Measurements from ENCODE around the gene GRAMD2A. TPM values are rescaled to one million over a fixed set of nuclear protein-coding genes. Genes with fewer than 3 reads are reported as not detected.

The GRAMD2A gene
- total and polyA plus RNA-seq, 5 donors from 2014 or later = not detected

DNA sequence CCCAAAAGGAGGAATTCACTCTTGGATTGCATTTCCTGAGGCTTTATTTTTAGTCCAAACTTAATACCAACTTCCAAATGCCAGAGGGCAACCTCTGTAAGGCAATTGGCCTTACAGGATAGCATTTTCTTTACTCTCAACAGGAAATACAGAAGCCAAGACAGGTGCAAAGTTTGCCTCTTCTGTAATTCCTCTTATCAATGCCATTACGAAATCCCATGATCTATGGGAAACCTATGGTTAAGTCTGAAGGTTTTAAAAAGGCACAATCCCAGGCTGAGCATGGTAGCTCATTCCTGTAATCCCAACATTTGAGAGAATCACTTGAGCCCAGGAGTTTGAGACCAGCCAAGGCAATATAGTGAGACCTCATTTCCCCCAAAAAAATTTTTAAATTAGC lies 18.5 kb upstream of the GRAMD2A start:
- peak overlapping the region; percentile 17 for H3K27ac ChIP-seq (ENCODE audit: insufficient read depth, low read length, poor library complexity, severe bottlenecking)
- peaks cover 21% of the 10 kb centered on the region for H3K36me3 Mint-ChIP-seq
- H3K36me3 ChIP-seq (ENCODE audit: control insufficient read depth, insufficient read depth, low read length) = peaks cover 90% of the 10 kb centered on the region

GRCh38 chr15:72207558-72208085 lies 10.0 kb upstream of the GRAMD2A start:
- no peak overlapping the region for H3K4me3 ChIP-seq (ENCODE audit: low read depth, low read length)
- no peaks in the 10 kb centered on the region for H3K9me3 Mint-ChIP-seq
- no peak for ATAC-seq (ENCODE audit: low read depth in 2 of 2)
- H3K27me3 Mint-ChIP-seq = peaks cover 4% of the 10 kb centered on the region
- peaks cover 0 to 12% (median 8%) of the 10 kb centered on the region in 4 donors for H3K4me1 Mint-ChIP-seq
- no peak overlapping the region for H3K4me3 Mint-ChIP-seq
- H3K36me3 Mint-ChIP-seq = peaks cover 43% of the 10 kb centered on the region
- H3K27ac ChIP-seq (ENCODE audit: insufficient read depth, low read length, poor library complexity, severe bottlenecking) = no peak overlapping the region
- no peak overlapping the region for H3K27ac Mint-ChIP-seq
- H3K9me3 ChIP-seq (ENCODE audit: control insufficient read depth in 2 of 2, low read length in 2 of 2) = no peaks in the 10 kb centered on the region
- no peak for DNase-seq
- H3K27me3 ChIP-seq (ENCODE audit: control insufficient read depth, insufficient read depth, low read length) = no peaks in the 10 kb centered on the region
- H3K36me3 ChIP-seq (ENCODE audit: control insufficient read depth, insufficient read depth, low read length) = peaks cover 97% of the 10 kb centered on the region
- H3K4me1 ChIP-seq (ENCODE audit: control insufficient read depth, insufficient read depth, low read length, poor library complexity, severe bottlenecking) = no peaks in the 10 kb centered on the region

More for the DNA sequence above, 18.5 kb upstream of the GRAMD2A start:
- Histone ChIP-seq H3K4me3 (ENCODE audit: low read depth, low read length) (no peak overlapping the region), H3K9me3 (ENCODE audit: control insufficient read depth in 2 of 2, low read length in 2 of 2) (no peaks in the 10 kb centered on the region), H3K4me1 (ENCODE audit: control insufficient read depth, insufficient read depth, low read length, poor library complexity, severe bottlenecking) (peaks cover 5% of the 10 kb centered on the region), H3K27me3 (ENCODE audit: control insufficient read depth, insufficient read depth, low read length) (no peaks in the 10 kb centered on the region)
- Mint-ChIP-seq H3K27me3 (peaks cover 4% of the 10 kb centered on the region), H3K4me1 (peaks cover 12 to 28% (median 23%) of the 10 kb centered on the region in 4 donors), H3K9me3 (no peaks in the 10 kb centered on the region), H3K27ac (peak overlapping the region in 1 of 3 donors; percentile 14), H3K4me3 (no peak overlapping the region)
- ATAC-seq (ENCODE audit: low read depth in 2 of 2) (no peak), DNase-seq (no peak)

- Mint-ChIP-seq H3K9me3 (no peaks in the 10 kb centered on the region), H3K4me3 (no peak overlapping the region), H3K27me3 (peaks cover 4% of the 10 kb centered on the region), H3K4me1 (peaks cover 0 to 12% (median 8%) of the 10 kb centered on the region in 4 donors), H3K36me3 (peaks cover 47% of the 10 kb centered on the region), H3K27ac (no peak overlapping the region)
- H3K9me3 ChIP-seq (ENCODE audit: control insufficient read depth in 2 of 2, low read length in 2 of 2) = no peaks in the 10 kb centered on the region
- H3K27ac ChIP-seq (ENCODE audit: insufficient read depth, low read length, poor library complexity, severe bottlenecking) = no peak overlapping the region
- H3K27me3 ChIP-seq (ENCODE audit: control insufficient read depth, insufficient read depth, low read length) = no peaks in the 10 kb centered on the region
- H3K4me1 ChIP-seq (ENCODE audit: control insufficient read depth, insufficient read depth, low read length, poor library complexity, severe bottlenecking) = no peaks in the 10 kb centered on the region
- no peak for ATAC-seq (ENCODE audit: low read depth in 2 of 2)
- H3K36me3 ChIP-seq (ENCODE audit: control insufficient read depth, insufficient read depth, low read length) = peaks cover 97% of the 10 kb centered on the region
- no peak overlapping the region for H3K4me3 ChIP-seq (ENCODE audit: low read depth, low read length)
- no peak for DNase-seq
These were observed 9.1 kb upstream of the GRAMD2A start for GRCh38 chr15:72206677-72207000.

- no peak overlapping the region for H3K27ac Mint-ChIP-seq
- H3K27ac ChIP-seq (ENCODE audit: insufficient read depth, low read length, poor library complexity, severe bottlenecking) = no peak overlapping the region
- H3K9me3 ChIP-seq (ENCODE audit: control insufficient read depth in 2 of 2, low read length in 2 of 2) = no peaks in the 10 kb centered on the region
- H3K4me3 ChIP-seq (ENCODE audit: low read depth, low read length) = no peak overlapping the region
- ATAC-seq (ENCODE audit: low read depth in 2 of 2) (no peak), DNase-seq (no peak)
- no peaks in the 10 kb centered on the region for H3K9me3 Mint-ChIP-seq
- peaks cover 0 to 12% (median 6%) of the 10 kb centered on the region in 4 donors for H3K4me1 Mint-ChIP-seq
- peaks cover 97% of the 10 kb centered on the region for H3K36me3 ChIP-seq (ENCODE audit: control insufficient read depth, insufficient read depth, low read length)
- peaks cover 47% of the 10 kb centered on the region for H3K36me3 Mint-ChIP-seq
- no peaks in the 10 kb centered on the region for H3K27me3 Mint-ChIP-seq
- H3K27me3 ChIP-seq (ENCODE audit: control insufficient read depth, insufficient read depth, low read length) = no peaks in the 10 kb centered on the region
- H3K4me3 Mint-ChIP-seq = no peak overlapping the region
- no peaks in the 10 kb centered on the region for H3K4me1 ChIP-seq (ENCODE audit: control insufficient read depth, insufficient read depth, low read length, poor library complexity, severe bottlenecking)
These were observed 8.5 kb upstream of the GRAMD2A start for GRCh38 chr15:72205896-72206676.

DNA sequence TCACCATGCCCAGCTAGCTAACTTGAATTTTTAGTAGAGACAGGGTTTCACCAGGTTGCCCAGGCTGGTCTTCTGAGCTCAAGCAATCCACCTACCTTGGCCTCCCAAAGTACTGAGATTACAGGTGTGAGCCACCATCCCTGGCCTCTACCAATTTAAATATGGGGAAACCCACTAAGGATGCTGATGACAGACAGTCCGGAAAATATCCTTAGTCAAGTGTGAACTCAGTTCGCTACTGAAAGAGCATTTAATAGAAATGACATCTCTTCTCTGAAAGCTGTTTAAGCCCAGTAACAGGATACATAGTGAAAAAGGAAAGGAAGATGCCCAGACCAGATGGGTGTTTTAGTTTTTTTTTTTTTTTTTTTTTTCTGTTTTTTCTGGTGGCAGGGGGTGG lies 7.7 kb upstream of the GRAMD2A start:
- no peaks in the 10 kb centered on the region for H3K9me3 ChIP-seq (ENCODE audit: control insufficient read depth in 2 of 2, low read length in 2 of 2)
- ATAC-seq (ENCODE audit: low read depth in 2 of 2) = no peak
- Mint-ChIP-seq H3K9me3 (no peaks in the 10 kb centered on the region), H3K4me1 (peaks cover 0 to 12% (median 3%) of the 10 kb centered on the region in 4 donors), H3K4me3 (no peak overlapping the region), H3K27me3 (no peaks in the 10 kb centered on the region), H3K36me3 (peaks cover 48% of the 10 kb centered on the region), H3K27ac (no peak overlapping the region)
- DNase-seq = no peak
- no peak overlapping the region for H3K4me3 ChIP-seq (ENCODE audit: low read depth, low read length)
- no peaks in the 10 kb centered on the region for H3K27me3 ChIP-seq (ENCODE audit: control insufficient read depth, insufficient read depth, low read length)
- no peak overlapping the region for H3K27ac ChIP-seq (ENCODE audit: insufficient read depth, low read length, poor library complexity, severe bottlenecking)
- H3K4me1 ChIP-seq (ENCODE audit: control insufficient read depth, insufficient read depth, low read length, poor library complexity, severe bottlenecking) = no peaks in the 10 kb centered on the region
- peaks cover 97% of the 10 kb centered on the region for H3K36me3 ChIP-seq (ENCODE audit: control insufficient read depth, insufficient read depth, low read length)

DNA sequence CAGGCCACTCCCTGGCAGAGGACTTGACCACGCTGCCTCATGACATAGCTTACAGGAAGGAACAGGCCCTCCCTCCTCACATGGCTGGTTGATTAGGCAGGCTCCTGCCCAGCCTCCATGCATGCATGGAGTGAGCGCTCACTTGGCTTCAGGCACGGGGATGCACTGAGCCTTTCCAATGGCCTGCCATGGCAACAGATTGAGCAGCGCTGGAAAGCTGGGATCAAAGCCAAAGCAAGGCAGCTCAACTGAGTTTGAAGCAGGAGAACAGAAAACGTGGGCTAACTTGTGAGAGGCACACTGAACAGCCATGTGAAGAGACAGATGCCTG lies 5.9 kb upstream of the GRAMD2A start:
- H3K4me3 ChIP-seq (ENCODE audit: low read depth, low read length) = no peak overlapping the region
- H3K4me1 Mint-ChIP-seq = peaks cover 0 to 10% (median 7%) of the 10 kb centered on the region in 4 donors
- H3K36me3 Mint-ChIP-seq = peaks cover 41% of the 10 kb centered on the region
- peak overlapping the region in 2 of 3 donors; percentile 24 to 65 for H3K27ac Mint-ChIP-seq
- ATAC-seq (ENCODE audit: low read depth in 2 of 2) = no peak
- H3K27me3 Mint-ChIP-seq = peaks cover 4% of the 10 kb centered on the region
- no peak overlapping the region for H3K4me3 Mint-ChIP-seq
- H3K9me3 ChIP-seq (ENCODE audit: control insufficient read depth in 2 of 2, low read length in 2 of 2) = no peaks in the 10 kb centered on the region
- no peaks in the 10 kb centered on the region for H3K27me3 ChIP-seq (ENCODE audit: control insufficient read depth, insufficient read depth, low read length)
- no peak for DNase-seq
- no peaks in the 10 kb centered on the region for H3K9me3 Mint-ChIP-seq
- H3K4me1 ChIP-seq (ENCODE audit: control insufficient read depth, insufficient read depth, low read length, poor library complexity, severe bottlenecking) = no peaks in the 10 kb centered on the region
- H3K27ac ChIP-seq (ENCODE audit: insufficient read depth, low read length, poor library complexity, severe bottlenecking) = no peak overlapping the region
- peaks cover 99% of the 10 kb centered on the region for H3K36me3 ChIP-seq (ENCODE audit: control insufficient read depth, insufficient read depth, low read length)

GRCh38 chr15:72202801-72203506 lies 5.4 kb upstream of the GRAMD2A start:
- H3K27me3 Mint-ChIP-seq = peaks cover 6% of the 10 kb centered on the region
- H3K36me3 Mint-ChIP-seq = peaks cover 39% of the 10 kb centered on the region
- Histone ChIP-seq H3K9me3 (ENCODE audit: control insufficient read depth in 2 of 2, low read length in 2 of 2) (no peaks in the 10 kb centered on the region), H3K27ac (ENCODE audit: insufficient read depth, low read length, poor library complexity, severe bottlenecking) (no peak overlapping the region), H3K4me1 (ENCODE audit: control insufficient read depth, insufficient read depth, low read length, poor library complexity, severe bottlenecking) (no peaks in the 10 kb centered on the region), H3K4me3 (ENCODE audit: low read depth, low read length) (no peak overlapping the region), H3K27me3 (ENCODE audit: control insufficient read depth, insufficient read depth, low read length) (no peaks in the 10 kb centered on the region), H3K36me3 (ENCODE audit: control insufficient read depth, insufficient read depth, low read length) (peaks cover 96% of the 10 kb centered on the region)
- ATAC-seq (ENCODE audit: low read depth in 2 of 2) = no peak
- no peak overlapping the region for H3K4me3 Mint-ChIP-seq
- H3K4me1 Mint-ChIP-seq = peaks cover 0 to 14% (median 8%) of the 10 kb centered on the region in 4 donors
- DNase-seq = no peak
- H3K9me3 Mint-ChIP-seq = no peaks in the 10 kb centered on the region
- H3K27ac Mint-ChIP-seq = no peak overlapping the region
